Left lung (tissue), 10 donors: ENCODE measurements around the gene LRRC26. TPM values are rescaled to one million over a fixed set of nuclear protein-coding genes. Genes with fewer than 3 reads are reported as not detected.

Experiments used
- ATAC-seq: fragments of 200-7000 bp; cut with Tn5 transposase; one replicate; pipeline ENCODE4 v1.9.1; 2020; ENCODE audit warnings: moderate library complexity
- DNase-seq, 4 donors: peaks; one replicate each; pipeline ENCODE4 v3.0.0-alpha.2; 2013 to 2020
- H3K27ac ChIP-seq, 2 donors: fragments of 200-600 bp; sonication (generic) in 1 of 2; one replicate each; pipeline versions ENCODE4 v1.5.0 to v1.8.0; 2020 to 2021
- H3K27me3 ChIP-seq, 2 donors: fragments of 200-600 bp; sonication (generic) in 1 of 2; one replicate each; pipeline versions ENCODE4 v1.5.0 to v1.8.0; 2020 to 2021
- H3K36me3 ChIP-seq, 2 donors: fragments of 200-600 bp; sonication (generic) in 1 of 2; one replicate each; pipeline versions ENCODE4 v1.5.0 to v1.8.0; 2020 to 2021
- H3K4me1 ChIP-seq, 2 donors: fragments of 200-600 bp; one replicate each; pipeline ENCODE4 v1.8.0; 2021
- H3K4me3 ChIP-seq, 2 donors: fragments of 200-600 bp; sonication (generic) in 1 of 2; one replicate each; pipeline versions ENCODE4 v1.5.0 to v1.8.0; 2020 to 2021; ENCODE audit warnings: mild to moderate bottlenecking in 1 of 2
- H3K9me3 ChIP-seq, 2 donors: fragments of 200-600 bp; sonication (generic) in 1 of 2; one replicate each; pipeline versions ENCODE4 v1.5.0 to v1.8.0; 2020 to 2021
- intact Hi-C, 2 donors: fragments of 100-400 bp; cut with DNase I; formaldehyde crosslinking; loops; one replicate each; pipeline versions ENCODE4 v1.11.2 to v1.14.2; 2022
- polyA plus RNA-seq, 6 donors: library from polyadenylated mRNA; unstranded; fragments of 120-200 nt; gene quantifications; one replicate each; pipeline ENCODE4 v1.2.1, GENCODE V29; 2013; ENCODE audit not compliant: insufficient read length in 6 of 6
- total RNA-seq, 2 donors: library from RNA; stranded (reverse); fragmentation: NEBNext Ultra II Directional; extraction: Animal tissue kit (Norgen Biotek cat#: 25700); gene quantifications; one replicate each; pipeline ENCODE4 v1.2.1, GENCODE V29; 2021
- TF ChIP-seq, protein P1 (sequence below), 2 donors: fragments of 200-600 bp; sonication (generic) in 1 of 2; IDR thresholded peaks; one replicate each; pipeline versions ENCODE4 v1.5.0 to v1.8.0; 2021; ENCODE audit warnings: antibody characterized with exemption in 2 of 2
- donor health status: DM: no; HTN: yes; CAD: no.
- donor health status: DM: no; HTN: no; CAD: no.

Gene LRRC26
- total and polyA plus RNA-seq, 8 donors, result 0.23 to 0.63 (median 0.40) TPM; not detected in 4

DNA sequence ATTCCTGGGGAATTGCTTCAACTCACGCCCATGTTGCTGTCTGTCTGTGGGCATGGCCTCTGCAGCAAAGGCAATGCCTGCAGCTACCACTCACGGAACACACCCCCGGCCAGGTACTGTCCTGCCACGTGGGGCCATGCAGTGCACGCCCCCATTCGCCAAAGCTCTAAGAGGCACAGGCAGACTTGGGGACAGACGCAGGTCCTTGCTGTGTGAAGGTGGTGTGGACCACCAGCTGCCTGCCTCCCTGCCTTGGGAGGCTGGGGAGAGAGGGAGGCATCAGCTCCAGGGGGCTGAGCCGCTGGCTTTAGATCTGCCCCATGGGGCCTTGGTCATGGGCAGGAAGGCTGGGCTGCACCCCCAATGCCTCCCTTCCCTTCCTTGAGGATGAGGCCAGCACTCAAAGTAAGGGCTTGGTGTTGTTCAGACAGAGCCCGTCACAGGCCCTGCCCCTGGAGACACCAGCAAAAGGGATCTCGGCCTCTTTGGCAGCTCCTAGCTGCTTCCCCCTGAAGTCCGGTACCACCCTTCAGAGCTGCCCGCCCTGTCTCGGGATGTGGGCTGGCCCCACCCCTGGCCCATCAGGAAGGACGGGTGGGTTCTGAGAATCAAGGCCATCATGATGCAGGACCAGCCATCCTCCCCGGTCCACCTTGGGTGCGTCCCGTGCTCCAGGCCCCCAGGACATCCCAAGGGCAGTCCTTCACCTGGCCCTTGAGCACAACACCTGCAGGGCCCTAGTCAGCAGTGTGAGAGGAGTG is 28.6 kb downstream of the LRRC26 start:
- no peaks in the 10 kb centered on the region for H3K9me3 ChIP-seq
- no peak overlapping the region for H3K27ac ChIP-seq
- TF ChIP-seq, protein P1, sequence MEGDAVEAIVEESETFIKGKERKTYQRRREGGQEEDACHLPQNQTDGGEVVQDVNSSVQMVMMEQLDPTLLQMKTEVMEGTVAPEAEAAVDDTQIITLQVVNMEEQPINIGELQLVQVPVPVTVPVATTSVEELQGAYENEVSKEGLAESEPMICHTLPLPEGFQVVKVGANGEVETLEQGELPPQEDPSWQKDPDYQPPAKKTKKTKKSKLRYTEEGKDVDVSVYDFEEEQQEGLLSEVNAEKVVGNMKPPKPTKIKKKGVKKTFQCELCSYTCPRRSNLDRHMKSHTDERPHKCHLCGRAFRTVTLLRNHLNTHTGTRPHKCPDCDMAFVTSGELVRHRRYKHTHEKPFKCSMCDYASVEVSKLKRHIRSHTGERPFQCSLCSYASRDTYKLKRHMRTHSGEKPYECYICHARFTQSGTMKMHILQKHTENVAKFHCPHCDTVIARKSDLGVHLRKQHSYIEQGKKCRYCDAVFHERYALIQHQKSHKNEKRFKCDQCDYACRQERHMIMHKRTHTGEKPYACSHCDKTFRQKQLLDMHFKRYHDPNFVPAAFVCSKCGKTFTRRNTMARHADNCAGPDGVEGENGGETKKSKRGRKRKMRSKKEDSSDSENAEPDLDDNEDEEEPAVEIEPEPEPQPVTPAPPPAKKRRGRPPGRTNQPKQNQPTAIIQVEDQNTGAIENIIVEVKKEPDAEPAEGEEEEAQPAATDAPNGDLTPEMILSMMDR (IDR thresholded peaks at IDR 0.05), result no peak
- H3K4me3 ChIP-seq, result no peak overlapping the region
- no peaks in the 10 kb centered on the region for H3K36me3 ChIP-seq
- peaks cover 48 to 92% of the 10 kb centered on the region in 2 donors for H3K27me3 ChIP-seq
- DNase-seq, result peak in 1 of 4 donors; percentile 47
- peaks cover 0 to 3% of the 10 kb centered on the region in 2 donors for H3K4me1 ChIP-seq
- intact Hi-C loops, result no loop called here
- ATAC-seq, result no peak

DNA sequence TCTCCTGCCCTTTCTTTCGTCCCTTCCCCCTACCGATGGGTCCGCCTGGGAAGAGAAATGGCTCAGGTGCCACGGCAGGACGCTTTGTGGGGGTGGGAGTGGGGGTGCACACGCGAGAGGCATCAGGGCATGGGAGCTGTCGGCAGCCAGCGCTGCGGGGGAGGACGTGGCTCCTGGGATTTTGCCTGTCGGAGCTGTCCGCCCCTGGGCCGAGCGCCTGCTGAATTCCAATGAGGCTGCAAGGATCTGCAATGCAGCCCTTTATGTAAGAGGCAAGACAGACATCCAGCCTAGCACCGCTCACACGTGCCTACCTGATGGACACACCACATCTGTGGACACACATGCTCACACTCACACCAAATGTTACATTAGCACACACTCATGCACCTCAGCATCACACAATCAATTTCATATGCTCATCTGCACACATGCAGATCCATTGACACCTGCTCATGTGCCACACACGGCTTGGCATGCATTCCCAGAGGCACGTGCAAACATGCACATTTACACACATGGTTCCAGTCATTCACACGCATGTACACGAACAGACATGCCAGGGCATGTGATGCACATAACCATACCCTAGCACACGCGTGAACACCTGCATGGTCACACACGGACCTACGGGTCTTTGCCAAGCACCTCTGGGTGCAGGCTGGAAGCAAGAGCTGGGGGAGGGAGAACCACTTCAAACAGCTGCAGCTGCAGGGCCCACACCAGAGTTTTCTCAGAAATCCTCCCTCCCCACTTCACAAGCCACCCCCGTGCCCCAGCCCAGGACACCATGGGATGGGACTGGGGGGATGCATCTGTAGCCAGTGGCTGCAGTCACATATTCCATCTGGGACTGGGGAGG is 29.5 kb downstream of the LRRC26 start:
- DNase-seq (peak in 1 of 4 donors; percentile 65), ATAC-seq (no peak)
- peaks cover 0 to 3% of the 10 kb centered on the region in 2 donors for H3K4me1 ChIP-seq
- TF ChIP-seq, protein P1 (IDR thresholded peaks at IDR 0.05), result no peak
- no peaks in the 10 kb centered on the region for H3K9me3 ChIP-seq
- no peaks in the 10 kb centered on the region for H3K36me3 ChIP-seq
- intact Hi-C loops, result no loop called here
- H3K27me3 ChIP-seq, result peaks cover 50 to 92% of the 10 kb centered on the region in 2 donors
- no peak overlapping the region for H3K27ac ChIP-seq
- no peak overlapping the region for H3K4me3 ChIP-seq

DNA sequence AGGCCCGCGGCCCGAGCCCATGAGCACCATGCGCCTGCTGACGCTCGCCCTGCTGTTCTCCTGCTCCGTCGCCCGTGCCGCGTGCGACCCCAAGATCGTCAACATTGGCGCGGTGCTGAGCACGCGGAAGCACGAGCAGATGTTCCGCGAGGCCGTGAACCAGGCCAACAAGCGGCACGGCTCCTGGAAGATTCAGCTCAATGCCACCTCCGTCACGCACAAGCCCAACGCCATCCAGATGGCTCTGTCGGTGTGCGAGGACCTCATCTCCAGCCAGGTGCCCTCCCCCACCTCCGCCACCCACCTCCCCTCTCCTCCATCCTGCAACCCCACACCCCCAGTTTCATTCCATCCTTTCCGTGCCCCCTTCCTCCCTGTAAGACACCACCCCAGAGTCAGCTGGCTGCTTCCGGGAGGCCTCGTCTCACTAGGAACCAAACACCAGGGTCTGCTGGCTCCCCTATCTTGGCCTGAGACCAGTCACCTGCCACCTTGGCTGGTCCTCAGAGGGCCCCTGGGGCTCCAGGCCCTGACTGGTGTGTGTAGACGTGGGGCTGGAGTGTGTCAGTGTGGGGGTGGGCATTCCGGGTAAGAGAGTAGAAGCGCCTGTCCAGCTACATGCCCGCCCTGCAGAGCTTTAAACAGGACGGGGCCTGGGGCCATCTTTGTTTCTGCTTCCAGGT is 30.2 kb downstream of the LRRC26 start:
- no peak for DNase-seq
- intact Hi-C loops, result no loop called here
- Histone ChIP-seq H3K27me3 (peaks cover 50 to 100% of the 10 kb centered on the region in 2 donors), H3K36me3 (no peaks in the 10 kb centered on the region), H3K27ac (no peak overlapping the region), H3K9me3 (no peaks in the 10 kb centered on the region), H3K4me1 (peaks cover 0 to 3% of the 10 kb centered on the region in 2 donors), H3K4me3 (no peak overlapping the region)
- no peak for ATAC-seq
- TF ChIP-seq, protein P1 (IDR thresholded peaks at IDR 0.05), result no peak

DNA sequence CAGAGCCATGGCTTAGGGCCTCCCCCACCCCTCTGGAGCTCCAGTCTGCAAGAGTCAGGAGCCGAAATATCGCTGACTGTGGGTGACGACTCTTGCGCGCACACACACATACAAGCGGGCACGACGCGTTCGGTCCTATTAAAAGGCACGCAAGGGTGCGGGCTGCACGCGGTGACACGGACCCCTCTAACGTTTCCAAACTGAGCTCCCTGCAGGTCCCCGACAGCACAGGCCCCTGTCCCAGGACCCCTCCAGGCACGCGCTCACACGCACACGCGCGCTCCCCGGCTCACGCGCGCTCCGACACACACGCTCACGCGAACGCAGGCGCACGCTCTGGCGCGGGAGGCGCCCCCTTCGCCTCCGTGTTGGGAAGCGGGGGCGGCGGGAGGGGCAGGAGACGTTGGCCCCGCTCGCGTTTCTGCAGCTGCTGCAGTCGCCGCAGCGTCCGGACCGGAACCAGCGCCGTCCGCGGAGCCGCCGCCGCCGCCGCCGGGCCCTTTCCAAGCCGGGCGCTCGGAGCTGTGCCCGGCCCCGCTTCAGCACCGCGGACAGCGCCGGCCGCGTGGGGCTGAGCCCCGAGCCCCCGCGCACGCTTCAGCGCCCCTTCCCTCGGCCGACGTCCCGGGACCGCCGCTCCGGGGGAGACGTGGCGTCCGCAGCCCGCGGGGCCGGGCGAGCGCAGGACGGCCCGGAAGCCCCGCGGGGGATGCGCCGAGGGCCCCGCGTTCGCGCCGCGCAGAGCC is 31.0 kb downstream of the LRRC26 start, which contains the start of gene GRIN1:
Gene GRIN1, plus strand, starts transcription at position 433 of the 746 bp plus-strand sequence. CDS start 333 bp downstream, outside the sequence.
- Histone ChIP-seq H3K9me3 (no peaks in the 10 kb centered on the region), H3K4me1 (peaks cover 0 to 3% of the 10 kb centered on the region in 2 donors), H3K27ac (no peak within 1 kb of the TSS), H3K36me3 (no peaks in the 10 kb centered on the region), H3K27me3 (peaks cover 50 to 100% of the 10 kb centered on the region in 2 donors), H3K4me3 (no peak within 1 kb of the TSS)
- DNase-seq, result peak in 2 of 4 donors; percentile 53 to 69
- ATAC-seq, result peak; percentile 83
- TF ChIP-seq, protein P1 (IDR thresholded peaks at IDR 0.05), result no peak
- intact Hi-C loops, result no loop called here
